Panc1 (cell line): ENCODE measurements around the gene NOVA1.

Source experiments
- POLR2AphosphoS5 ChIP-seq: IDR thresholded peaks from 2 replicates; pipeline ENCODE4 v1.6.1; 2012; ENCODE audit warnings: mild to moderate bottlenecking, low read depth, low read length, moderate library complexity
- SIN3A ChIP-seq: IDR thresholded peaks from 2 replicates; pipeline ENCODE4 v1.6.1; 2012; ENCODE audit warnings: low read depth, mild to moderate bottlenecking, low read length, moderate library complexity, borderline replicate concordance; ENCODE audit not compliant: insufficient read depth
- TF ChIP-seq, protein P1 (sequence below): fragments of 450-650 bp; IDR thresholded peaks from 2 replicates; pipeline ENCODE4 v1.5.1; 2017; ENCODE audit warnings: mild to moderate bottlenecking

GRCh38 chr14:26602902-26603301 lies 5.1 kb upstream of the NOVA1 start:
- TF ChIP-seq, protein P1, sequence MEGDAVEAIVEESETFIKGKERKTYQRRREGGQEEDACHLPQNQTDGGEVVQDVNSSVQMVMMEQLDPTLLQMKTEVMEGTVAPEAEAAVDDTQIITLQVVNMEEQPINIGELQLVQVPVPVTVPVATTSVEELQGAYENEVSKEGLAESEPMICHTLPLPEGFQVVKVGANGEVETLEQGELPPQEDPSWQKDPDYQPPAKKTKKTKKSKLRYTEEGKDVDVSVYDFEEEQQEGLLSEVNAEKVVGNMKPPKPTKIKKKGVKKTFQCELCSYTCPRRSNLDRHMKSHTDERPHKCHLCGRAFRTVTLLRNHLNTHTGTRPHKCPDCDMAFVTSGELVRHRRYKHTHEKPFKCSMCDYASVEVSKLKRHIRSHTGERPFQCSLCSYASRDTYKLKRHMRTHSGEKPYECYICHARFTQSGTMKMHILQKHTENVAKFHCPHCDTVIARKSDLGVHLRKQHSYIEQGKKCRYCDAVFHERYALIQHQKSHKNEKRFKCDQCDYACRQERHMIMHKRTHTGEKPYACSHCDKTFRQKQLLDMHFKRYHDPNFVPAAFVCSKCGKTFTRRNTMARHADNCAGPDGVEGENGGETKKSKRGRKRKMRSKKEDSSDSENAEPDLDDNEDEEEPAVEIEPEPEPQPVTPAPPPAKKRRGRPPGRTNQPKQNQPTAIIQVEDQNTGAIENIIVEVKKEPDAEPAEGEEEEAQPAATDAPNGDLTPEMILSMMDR, result no peak
- TF ChIP-seq POLR2AphosphoS5 (no peak), SIN3A (no peak)
